LNCAP (cell line): ENCODE data around the gene GNAQ.

ENCODE experiments used
- TF ChIP-seq, protein P1 (sequence below): fragments of 450-650 bp; IDR thresholded peaks from 2 replicates; pipeline ENCODE4 v1.5.1; 2017; ENCODE audit warnings: mild to moderate bottlenecking

The GNAQ gene

DNA sequence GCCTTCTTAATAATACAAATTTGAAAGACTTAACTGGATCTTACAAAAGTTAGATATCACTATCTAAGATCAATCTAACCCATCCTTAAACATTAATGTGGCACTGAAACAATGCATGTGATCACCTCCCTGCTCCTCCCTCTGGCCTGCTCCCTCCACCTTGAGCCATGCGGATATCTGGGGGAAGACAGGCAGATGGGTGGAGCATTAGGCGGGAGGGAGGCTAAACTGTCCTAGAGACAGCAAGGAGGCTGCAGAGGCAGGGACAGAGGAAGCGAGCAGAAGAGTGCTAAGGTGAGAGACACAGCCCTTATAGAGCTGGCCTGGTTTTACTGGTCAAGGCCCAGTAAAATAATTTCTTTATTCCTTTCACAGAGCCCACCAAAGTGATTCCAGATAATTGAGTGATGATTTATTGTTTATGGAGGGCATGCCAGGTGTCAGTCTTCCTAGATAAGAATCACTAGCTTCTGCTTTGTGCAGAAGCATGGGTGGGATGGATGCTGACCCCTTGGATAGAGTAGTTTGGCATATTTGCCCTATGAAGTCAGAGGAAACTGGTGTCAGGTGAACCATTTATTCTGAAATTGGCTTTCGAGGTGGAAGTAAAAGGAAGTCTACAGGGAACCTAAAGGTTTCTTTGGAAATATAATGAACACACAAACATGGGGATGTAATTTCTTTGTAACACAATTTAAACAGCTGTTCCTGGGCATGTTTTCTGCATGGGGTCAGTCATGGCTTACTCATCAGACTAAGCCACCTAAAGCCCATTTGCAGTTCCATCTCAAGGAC, 188.3 kb downstream of the GNAQ start:
- TF ChIP-seq, protein P1, sequence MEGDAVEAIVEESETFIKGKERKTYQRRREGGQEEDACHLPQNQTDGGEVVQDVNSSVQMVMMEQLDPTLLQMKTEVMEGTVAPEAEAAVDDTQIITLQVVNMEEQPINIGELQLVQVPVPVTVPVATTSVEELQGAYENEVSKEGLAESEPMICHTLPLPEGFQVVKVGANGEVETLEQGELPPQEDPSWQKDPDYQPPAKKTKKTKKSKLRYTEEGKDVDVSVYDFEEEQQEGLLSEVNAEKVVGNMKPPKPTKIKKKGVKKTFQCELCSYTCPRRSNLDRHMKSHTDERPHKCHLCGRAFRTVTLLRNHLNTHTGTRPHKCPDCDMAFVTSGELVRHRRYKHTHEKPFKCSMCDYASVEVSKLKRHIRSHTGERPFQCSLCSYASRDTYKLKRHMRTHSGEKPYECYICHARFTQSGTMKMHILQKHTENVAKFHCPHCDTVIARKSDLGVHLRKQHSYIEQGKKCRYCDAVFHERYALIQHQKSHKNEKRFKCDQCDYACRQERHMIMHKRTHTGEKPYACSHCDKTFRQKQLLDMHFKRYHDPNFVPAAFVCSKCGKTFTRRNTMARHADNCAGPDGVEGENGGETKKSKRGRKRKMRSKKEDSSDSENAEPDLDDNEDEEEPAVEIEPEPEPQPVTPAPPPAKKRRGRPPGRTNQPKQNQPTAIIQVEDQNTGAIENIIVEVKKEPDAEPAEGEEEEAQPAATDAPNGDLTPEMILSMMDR, result no peak

DNA sequence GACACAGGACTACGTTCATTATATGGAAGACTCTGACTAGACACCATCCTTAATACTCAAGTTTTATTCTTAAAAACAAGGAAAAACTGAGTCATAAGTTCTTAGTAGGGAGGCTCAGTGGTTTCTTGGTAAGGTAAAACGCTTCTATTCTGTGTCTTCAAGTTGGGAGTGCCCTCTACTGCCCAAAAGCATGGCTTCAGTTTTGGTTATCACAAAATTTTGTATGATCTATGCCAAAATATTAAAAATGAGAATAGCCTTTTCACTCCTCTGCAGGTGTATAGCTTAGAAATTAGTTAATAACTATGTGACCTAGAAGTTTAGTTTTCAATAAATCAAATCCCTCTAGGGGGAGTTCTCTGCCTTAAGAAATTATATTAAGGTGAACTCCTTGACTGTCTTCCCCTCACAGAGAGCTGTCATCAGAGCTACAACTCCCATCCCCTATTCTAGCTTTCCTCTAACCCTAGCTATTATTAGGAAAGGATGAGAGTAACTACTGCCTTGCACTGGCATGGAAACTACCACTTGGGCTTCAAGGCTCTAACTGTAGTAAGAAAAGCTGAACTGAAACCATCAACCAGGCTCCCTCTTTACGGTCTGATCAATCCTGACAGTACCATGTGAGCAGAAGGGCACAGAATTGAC, 189.7 kb downstream of the GNAQ start:
- TF ChIP-seq, protein P1, result peak; percentile 53

DNA sequence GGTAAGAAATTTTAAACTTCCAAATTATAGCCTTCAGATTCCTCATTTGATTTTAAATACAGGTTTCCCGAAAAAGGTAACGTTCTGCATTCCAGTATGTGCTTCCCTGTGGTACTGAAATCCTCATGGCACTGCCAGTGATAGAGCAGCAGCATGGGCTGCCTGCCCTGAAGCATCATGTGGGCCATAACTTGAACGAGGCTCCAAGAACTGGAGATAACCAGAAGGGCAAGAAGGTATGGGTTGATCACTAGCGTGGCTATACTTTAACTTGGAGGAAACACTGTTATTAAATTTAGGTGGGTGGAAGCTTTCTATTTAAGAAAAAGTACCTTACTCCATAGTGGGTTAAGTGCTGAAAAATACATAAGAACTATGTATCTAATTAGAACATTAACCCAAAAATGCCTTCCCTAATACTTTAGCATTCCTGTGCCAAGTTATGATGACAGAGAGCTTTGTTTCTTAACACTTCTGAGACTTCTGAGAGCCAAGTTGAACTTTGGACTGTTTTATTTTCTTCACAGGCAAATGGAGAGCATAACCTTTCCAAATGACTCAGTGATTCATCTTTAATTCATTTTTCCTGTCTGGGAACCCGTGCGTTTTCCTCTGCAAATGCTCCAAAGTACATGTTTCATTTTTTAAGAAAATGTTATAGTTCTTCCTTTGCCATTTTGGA, 192.0 kb downstream of the GNAQ start:
- TF ChIP-seq, protein P1, result no peak

DNA sequence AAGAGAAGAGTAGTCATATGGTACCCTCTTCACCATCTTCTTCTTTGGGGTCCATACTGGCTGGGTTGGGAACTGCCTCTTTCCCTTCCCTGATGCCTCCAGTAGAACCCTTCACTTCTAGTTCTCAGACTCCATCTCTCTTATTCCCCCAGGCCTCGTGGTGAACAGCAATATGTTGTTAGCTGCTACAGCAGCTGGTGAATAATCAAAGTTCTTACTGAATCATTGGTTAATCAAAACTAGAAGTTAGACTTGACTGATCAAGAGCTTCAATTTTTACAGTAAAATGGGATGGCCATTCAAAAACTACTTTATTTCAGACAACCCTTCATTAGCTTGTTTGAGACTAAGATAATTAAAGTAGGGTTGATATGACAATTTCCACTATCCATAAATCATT, 192.6 kb downstream of the GNAQ start:
- TF ChIP-seq, protein P1, result no peak

DNA sequence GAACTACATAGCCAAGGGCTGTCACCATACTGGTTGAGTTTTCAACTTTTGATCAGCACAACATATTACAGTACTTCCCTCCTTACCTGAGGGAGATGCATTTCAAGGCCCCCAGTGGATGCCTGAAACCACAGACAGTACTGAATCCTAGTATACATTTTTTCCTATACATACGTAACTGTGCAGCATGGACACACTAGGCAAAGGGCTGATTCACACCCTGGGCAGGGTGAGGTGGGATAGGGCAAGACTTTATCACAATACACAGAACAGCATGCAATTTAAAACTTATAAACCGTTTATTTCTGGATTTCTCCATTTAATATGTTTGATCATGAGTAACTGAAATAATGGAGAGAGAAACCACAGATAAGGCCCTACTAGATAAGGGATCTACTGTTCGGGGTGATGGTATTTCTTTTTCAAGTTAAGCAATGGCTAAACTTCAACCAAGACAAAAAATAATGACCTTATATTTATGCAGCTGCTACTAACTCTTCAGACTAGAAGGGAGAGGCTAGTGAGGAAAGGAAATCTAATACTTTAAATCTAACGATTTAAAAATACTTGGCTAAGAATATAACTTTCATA, 196.6 kb downstream of the GNAQ start:
- TF ChIP-seq, protein P1, result no peak

DNA sequence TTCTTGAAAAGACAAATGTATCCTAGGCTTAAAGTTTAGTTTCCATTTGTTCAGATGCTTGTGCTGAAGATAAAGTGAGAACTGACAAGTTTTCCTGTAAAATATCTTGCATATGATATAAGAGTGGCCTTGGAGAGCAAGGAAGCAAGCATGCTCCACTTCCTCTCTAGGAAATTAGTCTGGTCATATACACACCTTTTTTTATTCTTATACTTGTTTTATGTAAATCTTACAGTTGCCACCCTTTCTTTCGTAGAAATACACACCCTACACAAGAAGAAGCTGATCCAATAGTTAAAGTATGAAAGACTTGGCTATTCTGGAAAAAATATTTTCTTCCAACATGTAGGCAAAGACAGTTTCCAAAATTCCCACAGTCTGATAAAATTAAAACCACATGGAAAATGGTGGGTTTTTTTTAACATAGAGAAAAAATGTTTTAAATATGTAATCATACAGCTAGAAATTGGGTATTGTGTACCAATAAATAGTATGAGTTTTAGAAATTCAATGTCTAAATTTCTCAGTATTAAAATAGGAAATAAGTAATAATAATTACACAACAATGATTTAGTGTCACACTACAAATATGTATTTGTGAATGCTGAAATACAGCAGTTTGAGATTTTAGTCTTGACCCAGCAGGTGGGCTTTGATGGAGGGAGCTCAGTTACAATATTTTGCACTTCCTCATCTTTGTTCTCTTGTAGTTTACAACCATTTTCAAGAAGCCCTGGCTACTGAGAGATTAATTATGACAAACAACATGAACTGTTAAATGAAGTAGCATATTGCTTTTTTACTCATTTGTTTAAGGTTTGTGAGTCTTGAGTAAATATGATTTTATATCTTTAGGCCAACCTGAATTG, 197.8 kb downstream of the GNAQ start:
- TF ChIP-seq, protein P1, result no peak

DNA sequence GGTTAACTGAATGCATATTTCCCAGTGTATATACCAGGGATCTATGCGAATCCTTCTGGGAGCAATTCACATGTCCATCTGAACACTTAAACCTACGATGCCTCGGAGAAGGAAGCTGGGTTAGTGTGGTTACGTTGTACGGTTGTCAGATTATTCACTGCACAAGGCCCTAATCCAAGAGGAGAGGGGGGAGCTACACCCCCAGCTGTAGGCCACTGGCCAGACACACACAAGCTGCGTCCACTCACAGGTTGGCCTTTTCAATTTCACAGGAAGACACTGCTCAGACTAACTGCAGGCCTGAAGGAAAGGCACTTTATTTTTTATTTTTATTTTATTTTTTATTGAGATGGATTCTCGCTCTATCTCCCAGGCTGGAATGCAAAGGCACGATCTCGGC, 199.0 kb downstream of the GNAQ start:
- TF ChIP-seq, protein P1, result no peak
